Peyer's patch (tissue), 4 donors: Measurements from ENCODE around the gene PLXNC1. TPM values are rescaled to one million over a fixed set of nuclear protein-coding genes. Genes with fewer than 3 reads are reported as not detected.

Source experiments
- DNase-seq, 3 donors: peaks; one replicate each; pipeline ENCODE4 v3.0.0-alpha.2; 2017 to 2019
- H3K27ac ChIP-seq, 4 donors: fragments of 200-600 bp; sonication (generic); one replicate each; pipeline ENCODE4 v1.5.1; 2016 to 2019
- H3K27me3 ChIP-seq, 2 donors: fragments of 200-600 bp; sonication (generic); one replicate each; pipeline ENCODE4 v1.5.1; 2019
- H3K36me3 ChIP-seq, 3 donors: fragments of 200-600 bp; sonication (generic); one replicate each; pipeline ENCODE4 v1.5.1; 2016 to 2019
- H3K4me1 ChIP-seq, 4 donors: fragments of 200-600 bp; sonication (generic); one replicate each; pipeline ENCODE4 v1.5.1; 2016 to 2019
- H3K4me3 ChIP-seq, 4 donors: fragments of 200-600 bp; sonication (generic); 1 replicate in 3 of 4; 2 replicates in 1 of 4; pipeline ENCODE4 v1.5.1; 2016 to 2019; ENCODE audit warnings: mild to moderate bottlenecking in 1 of 4
- H3K9me3 ChIP-seq, 4 donors: fragments of 200-600 bp; sonication (generic); one replicate each; pipeline ENCODE4 v1.5.1; 2016 to 2019; ENCODE audit warnings: mild to moderate bottlenecking in 1 of 4
- POLR2A ChIP-seq, 2 donors: fragments of 450-650 bp; IDR thresholded peaks; one replicate each; pipeline ENCODE4 v1.5.1; 2017; ENCODE audit warnings: antibody characterized with exemption in 2 of 2, mild to moderate bottlenecking in 2 of 2, moderate library complexity in 2 of 2
- total RNA-seq, 4 donors: library from RNA; depleted of rRNA; stranded (reverse); fragments of >200 nt; gene quantifications; one replicate each; pipeline ENCODE4 v1.1.0, GENCODE V29; 2016
- TF ChIP-seq, protein P1 (sequence below), 6 experiments: fragments of 450-650 bp in 4 of 6; fragments of 200-600 bp in 2 of 6; sonication (generic) in 1 of 6; IDR thresholded peaks; one replicate each; pipeline ENCODE4 v1.5.1; 2017 to 2019; ENCODE audit warnings: antibody characterized with exemption in 6 of 6, mild to moderate bottlenecking in 3 of 6, moderate library complexity in 1 of 6

Gene PLXNC1
- total RNA-seq, 4 donors from 2014 or later, result 0.88 to 21.5 (median 5.1) TPM

DNA sequence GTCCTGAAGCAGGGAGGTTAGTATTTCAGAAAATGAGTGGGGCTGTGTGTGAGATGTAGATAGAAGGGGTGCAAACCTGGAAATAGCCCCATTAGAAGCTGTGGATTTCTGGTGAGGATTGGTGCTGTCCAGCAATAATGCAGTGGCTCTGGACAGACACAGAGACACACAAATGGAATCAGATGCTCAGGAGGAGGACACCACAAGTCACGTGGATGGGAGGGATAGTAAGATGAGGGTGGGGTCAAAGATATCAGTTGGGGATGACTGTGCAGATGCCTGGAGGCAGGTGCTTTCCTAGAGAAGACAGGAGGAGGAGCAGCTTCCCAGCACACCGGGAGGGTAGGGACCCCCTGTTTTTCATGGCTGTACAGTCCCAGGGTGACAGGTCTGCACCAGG is 136.5 kb downstream of the PLXNC1 start:
- Histone ChIP-seq H3K36me3 (no peaks in the 10 kb centered on the region), H3K4me3 (no peak overlapping the region), H3K27me3 (no peaks in the 10 kb centered on the region), H3K4me1 (peaks cover 0 to 13% (median 0%) of the 10 kb centered on the region in 4 donors), H3K27ac (no peak overlapping the region), H3K9me3 (no peaks in the 10 kb centered on the region)
- no peak for DNase-seq
- TF ChIP-seq, protein P1, sequence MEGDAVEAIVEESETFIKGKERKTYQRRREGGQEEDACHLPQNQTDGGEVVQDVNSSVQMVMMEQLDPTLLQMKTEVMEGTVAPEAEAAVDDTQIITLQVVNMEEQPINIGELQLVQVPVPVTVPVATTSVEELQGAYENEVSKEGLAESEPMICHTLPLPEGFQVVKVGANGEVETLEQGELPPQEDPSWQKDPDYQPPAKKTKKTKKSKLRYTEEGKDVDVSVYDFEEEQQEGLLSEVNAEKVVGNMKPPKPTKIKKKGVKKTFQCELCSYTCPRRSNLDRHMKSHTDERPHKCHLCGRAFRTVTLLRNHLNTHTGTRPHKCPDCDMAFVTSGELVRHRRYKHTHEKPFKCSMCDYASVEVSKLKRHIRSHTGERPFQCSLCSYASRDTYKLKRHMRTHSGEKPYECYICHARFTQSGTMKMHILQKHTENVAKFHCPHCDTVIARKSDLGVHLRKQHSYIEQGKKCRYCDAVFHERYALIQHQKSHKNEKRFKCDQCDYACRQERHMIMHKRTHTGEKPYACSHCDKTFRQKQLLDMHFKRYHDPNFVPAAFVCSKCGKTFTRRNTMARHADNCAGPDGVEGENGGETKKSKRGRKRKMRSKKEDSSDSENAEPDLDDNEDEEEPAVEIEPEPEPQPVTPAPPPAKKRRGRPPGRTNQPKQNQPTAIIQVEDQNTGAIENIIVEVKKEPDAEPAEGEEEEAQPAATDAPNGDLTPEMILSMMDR (IDR thresholded peaks at IDR 0.05), result no peak
- TF ChIP-seq POLR2A (IDR thresholded peaks at IDR 0.05), result no peak

DNA sequence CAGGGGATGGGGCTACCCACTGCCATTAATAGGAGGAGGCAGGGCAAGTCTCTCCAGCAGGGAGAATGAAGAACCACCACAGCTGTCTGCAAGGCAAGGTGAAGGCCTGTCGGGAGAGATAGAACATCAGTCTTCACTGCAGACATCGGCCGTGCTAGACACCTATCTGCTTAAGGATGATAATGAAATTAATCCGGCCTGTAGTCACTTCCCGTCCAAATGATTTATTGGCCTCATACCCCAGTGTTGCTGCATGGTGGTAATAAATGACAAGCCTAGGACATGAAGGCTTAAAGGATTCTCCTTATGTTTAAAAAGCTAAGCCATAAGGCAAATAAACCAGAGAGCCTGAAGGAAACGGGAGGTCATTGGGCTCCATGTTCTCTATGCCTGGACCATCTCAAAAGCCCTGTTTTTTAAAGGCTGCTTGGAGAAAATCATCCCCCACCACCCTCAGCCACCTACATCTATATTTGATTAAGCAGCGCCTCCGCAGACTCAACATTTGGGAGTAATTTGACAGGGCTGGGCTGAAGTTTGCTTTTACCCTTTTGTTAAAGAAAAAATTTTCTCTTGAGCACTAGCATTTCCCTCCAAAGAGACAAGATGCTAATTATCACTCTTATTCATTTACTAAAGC is 137.7 kb downstream of the PLXNC1 start:
- Histone ChIP-seq H3K27me3 (no peaks in the 10 kb centered on the region), H3K36me3 (no peaks in the 10 kb centered on the region), H3K9me3 (no peaks in the 10 kb centered on the region), H3K4me3 (no peak overlapping the region), H3K27ac (no peak overlapping the region), H3K4me1 (peaks cover 0 to 13% (median 0%) of the 10 kb centered on the region in 4 donors)
- TF ChIP-seq, protein P1 (IDR thresholded peaks at IDR 0.05), result no peak
- no peak for TF ChIP-seq POLR2A (IDR thresholded peaks at IDR 0.05)
- DNase-seq, result no peak

DNA sequence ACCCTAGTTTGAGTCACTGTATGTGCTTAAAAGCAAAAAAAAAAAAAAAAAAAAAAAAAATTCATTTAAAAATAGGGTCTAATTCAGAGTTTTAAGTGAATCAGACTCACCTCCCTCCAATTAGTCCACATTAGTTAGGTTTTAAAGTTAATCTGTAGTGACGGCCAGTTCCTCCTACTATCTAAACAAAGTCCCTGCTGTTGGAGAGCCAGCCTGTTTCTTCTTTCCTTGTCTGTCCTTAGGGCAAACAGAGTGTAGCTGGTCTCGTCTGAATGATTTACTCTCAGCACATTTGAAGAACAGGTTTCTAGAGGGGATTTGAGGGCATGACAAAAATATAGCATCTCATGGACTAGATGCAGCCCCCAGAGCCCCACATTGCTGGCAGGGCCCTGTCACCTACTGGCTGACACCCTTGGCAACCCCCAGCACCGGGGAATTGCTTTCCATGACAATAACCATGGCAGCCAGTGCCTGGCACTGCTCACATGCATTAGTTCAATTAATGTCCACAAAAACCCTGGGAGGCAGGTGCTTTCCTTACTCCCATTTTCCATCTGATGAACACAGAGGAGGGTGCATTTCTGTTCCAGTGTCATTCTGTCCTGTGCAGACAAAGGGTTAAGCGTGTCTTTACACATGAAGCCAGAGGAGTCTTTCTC is 138.3 kb downstream of the PLXNC1 start:
- no peak for TF ChIP-seq POLR2A (IDR thresholded peaks at IDR 0.05)
- TF ChIP-seq, protein P1 (IDR thresholded peaks at IDR 0.05), result no peak
- Histone ChIP-seq H3K27ac (no peak overlapping the region), H3K27me3 (no peaks in the 10 kb centered on the region), H3K36me3 (no peaks in the 10 kb centered on the region), H3K4me1 (peaks cover 0 to 13% (median 0%) of the 10 kb centered on the region in 4 donors), H3K4me3 (no peak overlapping the region), H3K9me3 (no peaks in the 10 kb centered on the region)
- DNase-seq, result no peak

DNA sequence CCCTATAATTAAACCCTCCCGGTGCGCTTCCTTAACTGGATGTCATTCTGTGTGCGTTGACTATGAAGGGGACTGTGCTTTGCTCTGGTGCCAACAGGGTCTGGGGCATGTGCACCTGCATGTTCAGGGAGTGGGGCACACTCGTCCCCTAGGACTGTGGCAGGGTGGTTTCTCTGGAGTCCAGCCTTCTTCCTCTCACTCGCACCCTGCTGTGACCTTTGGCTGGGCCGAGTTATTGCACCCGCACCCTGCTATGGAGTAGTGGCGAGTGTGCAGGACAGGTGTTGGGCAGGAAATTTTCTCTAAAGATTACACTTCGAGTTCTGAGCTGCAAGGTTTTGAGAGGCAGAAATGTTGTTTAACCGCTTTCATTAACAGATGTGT is 138.9 kb downstream of the PLXNC1 start:
- no peaks in the 10 kb centered on the region for H3K27me3 ChIP-seq
- no peak overlapping the region for H3K27ac ChIP-seq
- no peak for TF ChIP-seq POLR2A (IDR thresholded peaks at IDR 0.05)
- TF ChIP-seq, protein P1 (IDR thresholded peaks at IDR 0.05), result no peak
- no peaks in the 10 kb centered on the region for H3K36me3 ChIP-seq
- no peak for DNase-seq
- no peak overlapping the region for H3K4me3 ChIP-seq
- peaks cover 0 to 13% (median 0%) of the 10 kb centered on the region in 4 donors for H3K4me1 ChIP-seq
- H3K9me3 ChIP-seq, result no peaks in the 10 kb centered on the region

DNA sequence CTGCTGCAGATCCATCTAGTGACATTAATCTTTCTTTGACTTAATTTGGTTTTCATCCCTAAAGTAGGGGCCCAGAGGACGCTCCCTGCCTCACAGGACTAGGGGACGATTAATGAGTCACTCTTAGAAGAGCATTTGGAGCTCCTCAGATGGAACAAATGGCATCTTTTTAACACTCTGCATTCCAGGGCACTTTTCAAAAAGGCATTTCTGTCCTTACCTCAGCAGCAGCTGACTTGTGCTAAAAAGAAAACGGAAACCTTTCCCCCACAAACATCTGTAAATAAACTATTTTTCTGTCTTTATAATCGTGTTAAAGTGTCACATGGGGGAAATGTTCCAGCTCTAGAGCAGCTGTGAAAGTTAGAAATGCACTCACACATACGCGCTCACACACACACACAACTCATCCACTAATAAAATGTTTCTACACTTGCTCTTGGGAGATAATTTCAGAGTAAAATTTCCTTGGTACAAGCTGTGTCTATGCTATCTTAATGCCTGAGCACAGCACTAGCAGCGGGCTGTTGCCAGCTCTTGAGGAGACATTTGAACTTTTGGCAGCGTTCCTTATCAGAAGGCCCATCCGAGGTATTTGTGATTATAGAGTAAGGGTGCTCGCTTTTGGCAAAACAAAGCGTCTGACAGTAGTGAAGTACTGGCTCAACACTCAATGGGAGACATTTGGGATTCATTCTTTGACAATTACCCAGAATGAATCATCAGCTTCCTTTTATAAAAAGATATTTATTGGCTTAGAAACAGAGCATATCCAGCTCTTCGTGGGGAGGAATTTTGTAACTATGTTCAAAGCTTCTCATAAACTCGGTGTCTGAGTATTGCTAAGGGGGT is 141.3 kb downstream of the PLXNC1 start:
- Histone ChIP-seq H3K27me3 (no peaks in the 10 kb centered on the region), H3K36me3 (no peaks in the 10 kb centered on the region), H3K4me1 (peaks cover 0 to 7% (median 0%) of the 10 kb centered on the region in 4 donors), H3K4me3 (no peak overlapping the region), H3K27ac (peak overlapping the region in 2 of 4 donors; percentile 26 to 30), H3K9me3 (no peaks in the 10 kb centered on the region)
- DNase-seq, result no peak
- TF ChIP-seq, protein P1 (IDR thresholded peaks at IDR 0.05), result no peak
- TF ChIP-seq POLR2A (IDR thresholded peaks at IDR 0.05), result no peak
